Middle frontal gyrus (tissue), 1 donor: Measurements from ENCODE around the gene MKRN2.
"Not testable (repeated sequence)": the region's sequence is repeated elsewhere in the genome, so short reads cannot be mapped to it uniquely, and the experiment has no call there.

Experiments used
- DNase-seq: peaks from one replicate; pipeline ENCODE4 v3.0.0-alpha.2; 2015; ENCODE audit warnings: low spot score; ENCODE audit errors: extremely low spot score

Gene MKRN2

GRCh38 chr3:12585970-12586369 is 29.1 kb downstream of the MKRN2 start:
- DNase-seq: no peak

- DNase-seq: no peak
Observed at GRCh38 chr3:12586403-12586802, 29.5 kb downstream of the MKRN2 start.

- no peak for DNase-seq
Observed at GRCh38 chr3:12588039-12589009, 31.4 kb downstream of the MKRN2 start.

- no peak for DNase-seq
Observed at GRCh38 chr3:12590096-12590495, 33.2 kb downstream of the MKRN2 start.

- no peak for DNase-seq
Observed at GRCh38 chr3:12591456-12591855, 34.6 kb downstream of the MKRN2 start.

- DNase-seq: no peak
Observed at GRCh38 chr3:12591997-12592715, 35.3 kb downstream of the MKRN2 start.

- DNase-seq: no peak
Observed at GRCh38 chr3:12593473-12593872, 36.6 kb downstream of the MKRN2 start.

- DNase-seq: no peak
Observed at GRCh38 chr3:12598890-12599289, 42.0 kb downstream of the MKRN2 start.

- DNase-seq: no peak
Observed at GRCh38 chr3:12601072-12601471, 44.2 kb downstream of the MKRN2 start.

- DNase-seq: no peak
Observed at GRCh38 chr3:12603969-12604368, 47.1 kb downstream of the MKRN2 start.

GRCh38 chr3:12608376-12608775 is 51.5 kb downstream of the MKRN2 start:
- DNase-seq: no peak

- DNase-seq: no peak
Observed at GRCh38 chr3:12611117-12611516, 54.2 kb downstream of the MKRN2 start.

GRCh38 chr3:12612514-12613226 is 55.8 kb downstream of the MKRN2 start:
- DNase-seq: no peak

- no peak for DNase-seq
Observed at GRCh38 chr3:12613250-12613649, 56.4 kb downstream of the MKRN2 start.

- DNase-seq: no peak
Observed at GRCh38 chr3:12615266-12615665, 58.4 kb downstream of the MKRN2 start.

- DNase-seq: no peak
Observed at GRCh38 chr3:12618426-12618825, 61.5 kb downstream of the MKRN2 start.

GRCh38 chr3:12620305-12620704 is 63.4 kb downstream of the MKRN2 start:
- DNase-seq: no peak

- DNase-seq: no peak
Observed at GRCh38 chr3:12620729-12621128, 63.8 kb downstream of the MKRN2 start.

GRCh38 chr3:12622335-12622734 is 65.4 kb downstream of the MKRN2 start:
- no peak for DNase-seq

GRCh38 chr3:12624056-12624455 is 67.2 kb downstream of the MKRN2 start:
- DNase-seq: no peak

- not testable (repeated sequence) for DNase-seq
Observed at GRCh38 chr3:12624964-12625363, 68.1 kb downstream of the MKRN2 start.

- no peak for DNase-seq
Observed at GRCh38 chr3:12627370-12627769, 70.5 kb downstream of the MKRN2 start.
